ENCODE measurements around the gene HSPB7.

- TF ChIP-seq CTCF (IDR thresholded peaks at IDR 0.05; ENCODE audit: low read depth, low read length) = peak; percentile 60
- no peak for TF ChIP-seq EZH2phosphoT487 (IDR thresholded peaks at IDR 0.05; ENCODE audit: low read depth)
Measured at GRCh38 chr1:16055613-16056520, 38.0 kb upstream of the HSPB7 start.

All from OCI-LY3 (cell line).